ENCODE measurements around the gene SYS1.

The SYS1 gene

GRCh38 chr20:45318386-45318939 is 44.5 kb upstream of the SYS1 start:
- peaks cover 49% of the 10 kb centered on the region for H3K27me3 ChIP-seq
- no peak overlapping the region for H3K27ac ChIP-seq
- H3K36me3 ChIP-seq, result no peaks in the 10 kb centered on the region
- H3K9me3 ChIP-seq, result no peaks in the 10 kb centered on the region
- no peak overlapping the region for H3K4me3 ChIP-seq (ENCODE audit: low read depth in 1 of 2, low read length in 1 of 2)
- no peak for TF ChIP-seq CTCF (IDR thresholded peaks at IDR 0.05)
- H3K4me1 ChIP-seq (ENCODE audit: control insufficient read depth in 1 of 2, insufficient read depth in 1 of 2, low read depth in 1 of 2, low read length in 1 of 2), result peaks cover 9 to 19% of the 10 kb centered on the region in 2 experiments

GRCh38 chr20:45318948-45319347 is 44.0 kb upstream of the SYS1 start:
- no peak for TF ChIP-seq CTCF (IDR thresholded peaks at IDR 0.05)
- Histone ChIP-seq H3K9me3 (no peaks in the 10 kb centered on the region), H3K4me3 (ENCODE audit: low read depth in 1 of 2, low read length in 1 of 2) (no peak overlapping the region), H3K27me3 (peaks cover 45% of the 10 kb centered on the region), H3K4me1 (ENCODE audit: control insufficient read depth in 1 of 2, insufficient read depth in 1 of 2, low read depth in 1 of 2, low read length in 1 of 2) (peaks cover 9 to 19% of the 10 kb centered on the region in 2 experiments), H3K36me3 (no peaks in the 10 kb centered on the region), H3K27ac (no peak overlapping the region)

GRCh38 chr20:45320948-45321595 is 41.9 kb upstream of the SYS1 start:
- no peak for TF ChIP-seq CTCF (IDR thresholded peaks at IDR 0.05)
- peaks cover 9 to 19% of the 10 kb centered on the region in 2 experiments for H3K4me1 ChIP-seq (ENCODE audit: control insufficient read depth in 1 of 2, insufficient read depth in 1 of 2, low read depth in 1 of 2, low read length in 1 of 2)

GRCh38 chr20:45322952-45323383 is 40.0 kb upstream of the SYS1 start:
- Histone ChIP-seq H3K9me3 (no peaks in the 10 kb centered on the region), H3K4me3 (ENCODE audit: low read depth in 1 of 2, low read length in 1 of 2) (no peak overlapping the region), H3K27ac (no peak overlapping the region), H3K27me3 (peaks cover 4% of the 10 kb centered on the region), H3K36me3 (no peaks in the 10 kb centered on the region), H3K4me1 (ENCODE audit: control insufficient read depth in 1 of 2, insufficient read depth in 1 of 2, low read depth in 1 of 2, low read length in 1 of 2) (peaks cover 9 to 19% of the 10 kb centered on the region in 2 experiments)
- no peak for TF ChIP-seq CTCF (IDR thresholded peaks at IDR 0.05)

More at GRCh38 chr20:45320948-45321595, 41.9 kb upstream of the SYS1 start:
- Histone ChIP-seq H3K9me3 (no peaks in the 10 kb centered on the region), H3K4me3 (ENCODE audit: low read depth in 1 of 2, low read length in 1 of 2) (no peak overlapping the region), H3K27ac (peak overlapping the region; percentile 52), H3K27me3 (peaks cover 23% of the 10 kb centered on the region), H3K36me3 (no peaks in the 10 kb centered on the region)

- Histone ChIP-seq H3K27me3 (no peaks in the 10 kb centered on the region), H3K4me3 (ENCODE audit: low read depth in 1 of 2, low read length in 1 of 2) (no peak overlapping the region), H3K9me3 (no peaks in the 10 kb centered on the region), H3K36me3 (no peaks in the 10 kb centered on the region), H3K27ac (no peak overlapping the region), H3K4me1 (ENCODE audit: control insufficient read depth in 1 of 2, insufficient read depth in 1 of 2, low read depth in 1 of 2, low read length in 1 of 2) (peaks cover 8 to 19% of the 10 kb centered on the region in 2 experiments)
- no peak for TF ChIP-seq CTCF (IDR thresholded peaks at IDR 0.05)
Measured at GRCh38 chr20:45323731-45324130, 39.2 kb upstream of the SYS1 start.

All from neutrophil (primary cell).